GM21447 (cell line): Measurements from ENCODE around the gene PCDHB13.
"Not testable (repeated sequence)": the region's sequence is repeated elsewhere in the genome, so short reads cannot be mapped to it uniquely, and the experiment has no call there.

Experiments
- ATAC-seq: cut with Tn5 transposase; IDR thresholded peaks from one replicate; pipeline ENCODE4 v1.9.1; 2021; ENCODE audit not compliant: unreplicated experiment

PCDHB13 gene

GRCh38 chr5:141213656-141214339, at the start of gene PCDHB13:
TSS of gene PCDHB13 (plus strand) at chr5:141213919. CDS start at chr5:141214124, 205 bp downstream.
- not testable (repeated sequence) for ATAC-seq

- ATAC-seq = no peak
These were observed 41.1 kb upstream of the PCDHB13 start, which contains the start of gene PCDHB7 for GRCh38 chr5:141172381-141173204. TSS of gene PCDHB7 (plus strand) at chr5:141172644. CDS start at chr5:141172836, 192 bp downstream.

- ATAC-seq = not testable (repeated sequence)
These were observed 39.2 kb upstream of the PCDHB13 start for GRCh38 chr5:141174291-141175104.

- ATAC-seq = no peak
These were observed 37.8 kb upstream of the PCDHB13 start for GRCh38 chr5:141175933-141176332.

GRCh38 chr5:141177577-141178191, 36.0 kb upstream of the PCDHB13 start, which contains the start of gene PCDHB8:
TSS of gene PCDHB8 (plus strand) at chr5:141177790. CDS start at chr5:141178035, 245 bp downstream.
- not testable (repeated sequence) for ATAC-seq

- ATAC-seq = not testable (repeated sequence)
These were observed 34.3 kb upstream of the PCDHB13 start for GRCh38 chr5:141179371-141179770.

GRCh38 chr5:141179876-141180275, 33.8 kb upstream of the PCDHB13 start:
- ATAC-seq = not testable (repeated sequence)

GRCh38 chr5:141180313-141180712, 33.4 kb upstream of the PCDHB13 start:
- no peak for ATAC-seq

- ATAC-seq = no peak
These were observed 31.5 kb upstream of the PCDHB13 start, which contains the start of gene PCDHB16 for GRCh38 chr5:141182248-141182647. TSS of gene PCDHB16 (plus strand) at chr5:141182387. CDS start at chr5:141182560, 173 bp downstream.

- not testable (repeated sequence) for ATAC-seq
These were observed 29.4 kb upstream of the PCDHB13 start for GRCh38 chr5:141184117-141184855.

GRCh38 chr5:141186897-141187512, 26.7 kb upstream of the PCDHB13 start, which contains the start of gene PCDHB9:
TSS of gene PCDHB9 (plus strand) at chr5:141187161. CDS start at chr5:141187319, 158 bp downstream.
- ATAC-seq = no peak

- ATAC-seq = not testable (repeated sequence)
These were observed 25.0 kb upstream of the PCDHB13 start for GRCh38 chr5:141188682-141189081.

- ATAC-seq = not testable (repeated sequence)
These were observed 24.6 kb upstream of the PCDHB13 start for GRCh38 chr5:141189131-141189530.

- ATAC-seq = no peak
These were observed 21.5 kb upstream of the PCDHB13 start, which contains the start of gene PCDHB10 for GRCh38 chr5:141192110-141192725. TSS of gene PCDHB10 (plus strand) at chr5:141192353. CDS start at chr5:141192553, 200 bp downstream.

GRCh38 chr5:141194332-141194731, 19.4 kb upstream of the PCDHB13 start:
- not testable (repeated sequence) for ATAC-seq

- ATAC-seq = no peak
These were observed 17.4 kb upstream of the PCDHB13 start for GRCh38 chr5:141196363-141196762.

GRCh38 chr5:141199359-141200235, 14.1 kb upstream of the PCDHB13 start, which contains the start of gene PCDHB11:
TSS of gene PCDHB11 (plus strand) at chr5:141199627. CDS start at chr5:141199775, 148 bp downstream.
- ATAC-seq = no peak
